WTC11 (cell line): ENCODE results near the gene KIF6. TPM values are rescaled to one million over a fixed set of nuclear protein-coding genes. Genes with fewer than 3 reads are reported as not detected.

ENCODE experiments used
- ATAC-seq: fragments of 200-7000 bp; cut with Tn5 transposase; 2 replicates; pipeline ENCODE4 v1.10.0; 2021; ENCODE audit warnings: mild to moderate bottlenecking, moderate library complexity
- CTCF ChIA-PET: fragments of 300-600 bp; sonication (Branson Sonifier 250); formaldehyde crosslinking; loops from one replicate; lab custom pipeline; 2021; ENCODE audit warnings: antibody characterized with exemption; lab: Charles Lee
- POLR2A ChIA-PET: fragments of 350-600 bp; sonication (Branson Sonifier 250); formaldehyde crosslinking; loops from one replicate; lab custom pipeline; 2021; ENCODE audit warnings: antibody characterized with exemption; lab: Charles Lee
- DNase-seq: peaks from one replicate; pipeline ENCODE4 v3.0.0; 2021; ENCODE audit warnings: low spot score
- H3K27ac Mint-ChIP-seq: 2 replicates; pipeline ENCODE4 v1.8.0; 2021; ENCODE audit warnings: mixed read lengths
- H3K27me3 Mint-ChIP-seq: 2 replicates; pipeline ENCODE4 v1.8.0; 2021; ENCODE audit warnings: low read depth, mild to moderate bottlenecking, moderate library complexity, mixed read lengths
- H3K36me3 Mint-ChIP-seq: 2 replicates; pipeline ENCODE4 v1.8.0; 2021; ENCODE audit warnings: mixed read lengths
- H3K4me1 Mint-ChIP-seq: 2 replicates; pipeline ENCODE4 v1.8.0; 2022; ENCODE audit warnings: mixed read lengths
- H3K4me3 Mint-ChIP-seq: 2 replicates; pipeline ENCODE4 v1.8.0; 2021; ENCODE audit warnings: mild to moderate bottlenecking, moderate library complexity, mixed read lengths
- H3K9me3 Mint-ChIP-seq: 2 replicates; pipeline ENCODE4 v1.8.0; 2021; ENCODE audit warnings: mixed read lengths
- CREM ChIP-seq: sonication (generic); formaldehyde crosslinking; IDR thresholded peaks from 2 replicates; pipeline ENCODE4 v1.8.1; 2022; ENCODE audit warnings: mild to moderate bottlenecking, missing genetic modification reagents, moderate library complexity
- ELF4 ChIP-seq: sonication (generic); formaldehyde crosslinking; IDR thresholded peaks from 2 replicates; pipeline ENCODE4 v1.8.1; 2022; ENCODE audit warnings: low read depth, mild to moderate bottlenecking, moderate library complexity, missing genetic modification reagents
- EMX1 ChIP-seq: fragments of 250-450 bp; sonication (Bioruptor Pico); IDR thresholded peaks from 2 replicates; pipeline ENCODE4 v1.8.0; 2021; ENCODE audit warnings: mild to moderate bottlenecking
- ETV6 ChIP-seq: sonication (generic); formaldehyde crosslinking; IDR thresholded peaks from 2 replicates; pipeline ENCODE4 v1.8.1; 2022; ENCODE audit warnings: mild to moderate bottlenecking, missing genetic modification reagents
- GTF2I ChIP-seq: fragments of 250-450 bp; sonication (Bioruptor Pico); conservative IDR thresholded peaks from 2 replicates; pipeline ENCODE4 v1.4.0; 2021; ENCODE audit warnings: mild to moderate bottlenecking
- JAZF1 ChIP-seq: fragments of 250-450 bp; sonication (Bioruptor Pico); IDR thresholded peaks from 2 replicates; pipeline ENCODE4 v1.9.0; 2021; ENCODE audit warnings: moderate library complexity, mild to moderate bottlenecking, inconsistent platforms
- NFATC4 ChIP-seq: fragments of 250-450 bp; sonication (Bioruptor Pico); IDR thresholded peaks from 2 replicates; pipeline ENCODE4 v1.9.0; 2021; ENCODE audit warnings: mild to moderate bottlenecking
- NR2C2 ChIP-seq: sonication (generic); formaldehyde crosslinking; IDR thresholded peaks from 2 replicates; pipeline ENCODE4 v1.8.0; 2022; ENCODE audit warnings: mild to moderate bottlenecking, missing genetic modification reagents
- PRRX2 ChIP-seq: fragments of 250-450 bp; sonication (Bioruptor Pico); IDR thresholded peaks from 2 replicates; pipeline ENCODE4 v1.8.0; 2021; ENCODE audit warnings: mild to moderate bottlenecking
- SMAD3 ChIP-seq: sonication (generic); formaldehyde crosslinking; IDR thresholded peaks from 2 replicates; pipeline ENCODE4 v1.8.0; 2022; ENCODE audit warnings: missing genetic modification reagents, mild to moderate bottlenecking, borderline replicate concordance
- SMAD4 ChIP-seq: sonication (generic); formaldehyde crosslinking; IDR thresholded peaks from 2 replicates; pipeline ENCODE4 v1.8.0; 2022; ENCODE audit warnings: mild to moderate bottlenecking, missing genetic modification reagents
- ZNF263 ChIP-seq: sonication (generic); formaldehyde crosslinking; IDR thresholded peaks from 2 replicates; pipeline ENCODE4 v1.8.1; 2022; ENCODE audit warnings: low read depth, mild to moderate bottlenecking, moderate library complexity, missing genetic modification reagents
- ZNF317 ChIP-seq: sonication (generic); formaldehyde crosslinking; IDR thresholded peaks from 2 replicates; pipeline ENCODE4 v1.8.1; 2023; ENCODE audit warnings: low read depth, mild to moderate bottlenecking, moderate library complexity, missing genetic modification reagents, borderline replicate concordance
- ZNF396 ChIP-seq: fragments of 250-450 bp; sonication (Bioruptor Pico); IDR thresholded peaks from 2 replicates; pipeline ENCODE4 v1.8.0; 2021; ENCODE audit warnings: mild to moderate bottlenecking, moderate library complexity, borderline replicate concordance
- total RNA-seq: library from RNA; stranded (reverse); gene quantifications from 3 replicates; pipeline ENCODE4 v1.2.3, GENCODE V29; 2021
- TF ChIP-seq, protein P1 (sequence below): sonication (generic); formaldehyde crosslinking; conservative IDR thresholded peaks from 2 replicates; pipeline ENCODE4 v1.8.1; 2022; ENCODE audit warnings: mild to moderate bottlenecking, missing genetic modification reagents
- TF ChIP-seq, protein P2 (sequence below): fragments of 250-450 bp; sonication (Bioruptor Pico); IDR thresholded peaks from 2 replicates; pipeline ENCODE4 v1.9.0; 2021; ENCODE audit warnings: mild to moderate bottlenecking
- TF ChIP-seq, protein P3 (sequence below): sonication (generic); formaldehyde crosslinking; IDR thresholded peaks from 2 replicates; pipeline ENCODE4 v1.8.0; 2023; ENCODE audit warnings: missing genetic modification reagents
- TF ChIP-seq, protein P4 (sequence below): sonication (generic); formaldehyde crosslinking; IDR thresholded peaks from 2 replicates; pipeline ENCODE4 v1.8.1; 2022; ENCODE audit warnings: missing genetic modification reagents, borderline replicate concordance
- TF ChIP-seq, protein P5 (sequence below): sonication (generic); formaldehyde crosslinking; IDR thresholded peaks from 2 replicates; pipeline ENCODE4 v1.8.1; 2023; ENCODE audit warnings: mild to moderate bottlenecking, missing genetic modification reagents
- TF ChIP-seq, protein P6 (sequence below): fragments of 200-600 bp; IDR thresholded peaks from 2 replicates; pipeline ENCODE4 v1.8.0; 2022; ENCODE audit warnings: antibody characterized with exemption

The KIF6 gene
- total RNA-seq, 1 experiment from 2014 or later = 0.57 TPM

DNA sequence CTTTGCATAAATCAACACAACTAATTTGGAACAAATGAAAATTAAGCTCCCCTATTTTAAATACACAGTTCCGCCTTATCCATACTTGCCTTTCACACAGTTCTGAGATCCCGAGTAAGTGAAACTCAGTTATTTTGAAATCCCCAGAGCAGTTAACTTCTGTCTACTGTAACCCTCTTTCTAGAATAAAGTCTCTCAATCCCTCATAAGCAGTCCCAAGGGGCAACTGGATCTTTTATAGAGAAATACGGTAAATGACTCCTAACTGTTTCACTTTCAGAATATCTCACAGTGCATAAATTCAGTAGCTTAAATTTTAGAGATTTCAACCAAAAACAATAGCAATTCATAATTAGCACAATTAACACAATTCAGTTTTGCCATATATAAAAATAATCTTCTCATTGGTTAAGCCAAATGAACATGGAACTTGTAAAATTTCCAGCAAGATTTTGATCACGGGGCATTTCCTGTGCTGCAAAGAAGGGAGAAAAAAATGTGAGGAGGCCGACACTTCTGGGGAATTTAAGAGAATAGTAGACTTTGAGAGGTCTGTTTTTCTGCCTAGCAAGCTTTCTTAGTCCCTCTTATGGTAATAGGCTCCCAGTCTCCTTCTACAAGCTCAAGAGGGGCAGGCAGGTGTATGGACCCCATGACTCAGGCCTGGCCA, 78.3 kb downstream of the KIF6 start:
- TF ChIP-seq, protein P1, sequence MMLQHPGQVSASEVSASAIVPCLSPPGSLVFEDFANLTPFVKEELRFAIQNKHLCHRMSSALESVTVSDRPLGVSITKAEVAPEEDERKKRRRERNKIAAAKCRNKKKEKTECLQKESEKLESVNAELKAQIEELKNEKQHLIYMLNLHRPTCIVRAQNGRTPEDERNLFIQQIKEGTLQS (CRISPR knock-in tag) = no peak
- TF ChIP-seq SMAD3 = no peak
- TF ChIP-seq, protein P2, sequence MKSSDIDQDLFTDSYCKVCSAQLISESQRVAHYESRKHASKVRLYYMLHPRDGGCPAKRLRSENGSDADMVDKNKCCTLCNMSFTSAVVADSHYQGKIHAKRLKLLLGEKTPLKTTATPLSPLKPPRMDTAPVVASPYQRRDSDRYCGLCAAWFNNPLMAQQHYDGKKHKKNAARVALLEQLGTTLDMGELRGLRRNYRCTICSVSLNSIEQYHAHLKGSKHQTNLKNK (CRISPR knock-in tag) = no peak
- TF ChIP-seq, protein P3, sequence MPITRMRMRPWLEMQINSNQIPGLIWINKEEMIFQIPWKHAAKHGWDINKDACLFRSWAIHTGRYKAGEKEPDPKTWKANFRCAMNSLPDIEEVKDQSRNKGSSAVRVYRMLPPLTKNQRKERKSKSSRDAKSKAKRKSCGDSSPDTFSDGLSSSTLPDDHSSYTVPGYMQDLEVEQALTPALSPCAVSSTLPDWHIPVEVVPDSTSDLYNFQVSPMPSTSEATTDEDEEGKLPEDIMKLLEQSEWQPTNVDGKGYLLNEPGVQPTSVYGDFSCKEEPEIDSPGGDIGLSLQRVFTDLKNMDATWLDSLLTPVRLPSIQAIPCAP (CRISPR knock-in tag) = no peak
- no peak for TF ChIP-seq ZNF396 (CRISPR knock-in tag)
- no peak for TF ChIP-seq NFATC4 (CRISPR knock-in tag)
- TF ChIP-seq ZNF263 (CRISPR knock-in tag) = no peak
- TF ChIP-seq, protein P4, sequence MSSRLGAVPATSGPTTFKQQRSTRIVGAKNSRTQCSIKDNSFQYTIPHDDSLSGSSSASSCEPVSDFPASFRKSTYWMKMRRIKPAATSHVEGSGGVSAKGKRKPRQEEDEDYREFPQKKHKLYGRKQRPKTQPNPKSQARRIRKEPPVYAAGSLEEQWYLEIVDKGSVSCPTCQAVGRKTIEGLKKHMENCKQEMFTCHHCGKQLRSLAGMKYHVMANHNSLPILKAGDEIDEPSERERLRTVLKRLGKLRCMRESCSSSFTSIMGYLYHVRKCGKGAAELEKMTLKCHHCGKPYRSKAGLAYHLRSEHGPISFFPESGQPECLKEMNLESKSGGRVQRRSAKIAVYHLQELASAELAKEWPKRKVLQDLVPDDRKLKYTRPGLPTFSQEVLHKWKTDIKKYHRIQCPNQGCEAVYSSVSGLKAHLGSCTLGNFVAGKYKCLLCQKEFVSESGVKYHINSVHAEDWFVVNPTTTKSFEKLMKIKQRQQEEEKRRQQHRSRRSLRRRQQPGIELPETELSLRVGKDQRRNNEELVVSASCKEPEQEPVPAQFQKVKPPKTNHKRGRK (CRISPR knock-in tag) = no peak
- TF ChIP-seq SMAD4 (CRISPR knock-in tag) = no peak
- no peak for TF ChIP-seq ZNF317 (CRISPR knock-in tag)
- no peak for TF ChIP-seq JAZF1 (CRISPR knock-in tag)
- no peak for TF ChIP-seq ELF4 (CRISPR knock-in tag)
- TF ChIP-seq GTF2I = no peak
- TF ChIP-seq, protein P5, sequence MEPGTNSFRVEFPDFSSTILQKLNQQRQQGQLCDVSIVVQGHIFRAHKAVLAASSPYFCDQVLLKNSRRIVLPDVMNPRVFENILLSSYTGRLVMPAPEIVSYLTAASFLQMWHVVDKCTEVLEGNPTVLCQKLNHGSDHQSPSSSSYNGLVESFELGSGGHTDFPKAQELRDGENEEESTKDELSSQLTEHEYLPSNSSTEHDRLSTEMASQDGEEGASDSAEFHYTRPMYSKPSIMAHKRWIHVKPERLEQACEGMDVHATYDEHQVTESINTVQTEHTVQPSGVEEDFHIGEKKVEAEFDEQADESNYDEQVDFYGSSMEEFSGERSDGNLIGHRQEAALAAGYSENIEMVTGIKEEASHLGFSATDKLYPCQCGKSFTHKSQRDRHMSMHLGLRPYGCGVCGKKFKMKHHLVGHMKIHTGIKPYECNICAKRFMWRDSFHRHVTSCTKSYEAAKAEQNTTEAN (CRISPR knock-in tag) = no peak
- no peak for TF ChIP-seq ETV6 (CRISPR knock-in tag)
- TF ChIP-seq, protein P6, sequence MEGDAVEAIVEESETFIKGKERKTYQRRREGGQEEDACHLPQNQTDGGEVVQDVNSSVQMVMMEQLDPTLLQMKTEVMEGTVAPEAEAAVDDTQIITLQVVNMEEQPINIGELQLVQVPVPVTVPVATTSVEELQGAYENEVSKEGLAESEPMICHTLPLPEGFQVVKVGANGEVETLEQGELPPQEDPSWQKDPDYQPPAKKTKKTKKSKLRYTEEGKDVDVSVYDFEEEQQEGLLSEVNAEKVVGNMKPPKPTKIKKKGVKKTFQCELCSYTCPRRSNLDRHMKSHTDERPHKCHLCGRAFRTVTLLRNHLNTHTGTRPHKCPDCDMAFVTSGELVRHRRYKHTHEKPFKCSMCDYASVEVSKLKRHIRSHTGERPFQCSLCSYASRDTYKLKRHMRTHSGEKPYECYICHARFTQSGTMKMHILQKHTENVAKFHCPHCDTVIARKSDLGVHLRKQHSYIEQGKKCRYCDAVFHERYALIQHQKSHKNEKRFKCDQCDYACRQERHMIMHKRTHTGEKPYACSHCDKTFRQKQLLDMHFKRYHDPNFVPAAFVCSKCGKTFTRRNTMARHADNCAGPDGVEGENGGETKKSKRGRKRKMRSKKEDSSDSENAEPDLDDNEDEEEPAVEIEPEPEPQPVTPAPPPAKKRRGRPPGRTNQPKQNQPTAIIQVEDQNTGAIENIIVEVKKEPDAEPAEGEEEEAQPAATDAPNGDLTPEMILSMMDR = no peak
- no peak for TF ChIP-seq NR2C2 (CRISPR knock-in tag)
- TF ChIP-seq EMX1 (CRISPR knock-in tag) = no peak
- no peak for TF ChIP-seq CREM
- TF ChIP-seq, all 79 proteins: peak for 0
- Mint-ChIP-seq H3K27me3 (no peaks in the 10 kb centered on the region), H3K9me3 (0 out of 2 replicates have a peak, but pooled peaks cover 3% of the 10 kb centered on the region), H3K36me3 (no peaks in the 10 kb centered on the region), H3K4me3 (no peak overlapping the region), H3K4me1 (peaks cover 25% of the 10 kb centered on the region), H3K27ac (no peak overlapping the region)
- ChIA-PET POLR2A (no interaction called here), CTCF (no interaction called here)
- ATAC-seq (no peak), DNase-seq (no peak)

DNA sequence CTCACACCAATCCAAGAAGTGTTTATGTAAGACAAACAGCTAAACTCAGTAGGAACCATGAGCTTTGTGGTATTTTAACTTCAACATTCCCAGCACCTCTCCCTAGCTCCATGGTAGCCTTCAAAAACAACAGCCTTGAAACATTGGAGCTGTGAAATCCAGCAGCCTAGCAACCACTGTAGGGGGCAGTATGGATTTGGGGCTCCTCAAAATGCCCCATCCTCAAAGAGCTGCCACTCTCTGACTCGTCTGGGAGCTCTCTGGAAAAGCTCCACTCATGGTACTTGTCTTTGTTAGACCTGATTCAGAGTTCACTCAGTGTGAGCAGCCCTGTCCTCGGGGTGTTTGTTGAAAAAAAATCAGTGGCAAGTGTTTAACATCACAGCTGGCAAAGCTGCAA, 82.9 kb downstream of the KIF6 start:
- CTCF ChIA-PET = interaction anchor here (0.6 to 2.5 kb wide), 18 partner anchors 9 to 266 kb away, joined by 3 to 12 read pairs (median 5); partner anchors contain the start of gene DAAM2
- ATAC-seq (peak; percentile 87), DNase-seq (peak; percentile 22)
- Mint-ChIP-seq H3K4me3 (no peak overlapping the region), H3K27me3 (no peaks in the 10 kb centered on the region), H3K9me3 (0 out of 2 replicates have a peak, but pooled peaks cover 3% of the 10 kb centered on the region), H3K36me3 (no peaks in the 10 kb centered on the region), H3K4me1 (peaks cover 5% of the 10 kb centered on the region; the same call in 1 of the 2 replicates), H3K27ac (0 out of 2 replicates have a peak overlapping the region, but pooled peaks have one; percentile 5)
- no peak for TF ChIP-seq PRRX2 (CRISPR knock-in tag)
- TF ChIP-seq, protein P6 = 0 out of 2 replicates have a peak, but pooled peaks have one; percentile 13
- POLR2A ChIA-PET = no interaction called here
